GM20000 (cell line): Measurements from ENCODE around the gene GNG10.

Source experiments
- DNase-seq: peaks from one replicate; pipeline ENCODE4 v3.0.0; 2012; ENCODE audit warnings: low spot score
- TF ChIP-seq, protein P1 (sequence below): IDR thresholded peaks from 2 replicates; pipeline ENCODE4 v1.5.1; 2012; ENCODE audit warnings: mild to moderate bottlenecking, control low read depth; ENCODE audit errors: extremely low read depth, missing control alignments

GNG10 gene

GRCh38 chr9:111634860-111635259 lies 26.5 kb upstream of the GNG10 start:
- TF ChIP-seq, protein P1, sequence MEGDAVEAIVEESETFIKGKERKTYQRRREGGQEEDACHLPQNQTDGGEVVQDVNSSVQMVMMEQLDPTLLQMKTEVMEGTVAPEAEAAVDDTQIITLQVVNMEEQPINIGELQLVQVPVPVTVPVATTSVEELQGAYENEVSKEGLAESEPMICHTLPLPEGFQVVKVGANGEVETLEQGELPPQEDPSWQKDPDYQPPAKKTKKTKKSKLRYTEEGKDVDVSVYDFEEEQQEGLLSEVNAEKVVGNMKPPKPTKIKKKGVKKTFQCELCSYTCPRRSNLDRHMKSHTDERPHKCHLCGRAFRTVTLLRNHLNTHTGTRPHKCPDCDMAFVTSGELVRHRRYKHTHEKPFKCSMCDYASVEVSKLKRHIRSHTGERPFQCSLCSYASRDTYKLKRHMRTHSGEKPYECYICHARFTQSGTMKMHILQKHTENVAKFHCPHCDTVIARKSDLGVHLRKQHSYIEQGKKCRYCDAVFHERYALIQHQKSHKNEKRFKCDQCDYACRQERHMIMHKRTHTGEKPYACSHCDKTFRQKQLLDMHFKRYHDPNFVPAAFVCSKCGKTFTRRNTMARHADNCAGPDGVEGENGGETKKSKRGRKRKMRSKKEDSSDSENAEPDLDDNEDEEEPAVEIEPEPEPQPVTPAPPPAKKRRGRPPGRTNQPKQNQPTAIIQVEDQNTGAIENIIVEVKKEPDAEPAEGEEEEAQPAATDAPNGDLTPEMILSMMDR, result no peak
- no peak for DNase-seq

- no peak for DNase-seq
- TF ChIP-seq, protein P1, result no peak
Measured at GRCh38 chr9:111637421-111637950, 23.9 kb upstream of the GNG10 start.

DNA sequence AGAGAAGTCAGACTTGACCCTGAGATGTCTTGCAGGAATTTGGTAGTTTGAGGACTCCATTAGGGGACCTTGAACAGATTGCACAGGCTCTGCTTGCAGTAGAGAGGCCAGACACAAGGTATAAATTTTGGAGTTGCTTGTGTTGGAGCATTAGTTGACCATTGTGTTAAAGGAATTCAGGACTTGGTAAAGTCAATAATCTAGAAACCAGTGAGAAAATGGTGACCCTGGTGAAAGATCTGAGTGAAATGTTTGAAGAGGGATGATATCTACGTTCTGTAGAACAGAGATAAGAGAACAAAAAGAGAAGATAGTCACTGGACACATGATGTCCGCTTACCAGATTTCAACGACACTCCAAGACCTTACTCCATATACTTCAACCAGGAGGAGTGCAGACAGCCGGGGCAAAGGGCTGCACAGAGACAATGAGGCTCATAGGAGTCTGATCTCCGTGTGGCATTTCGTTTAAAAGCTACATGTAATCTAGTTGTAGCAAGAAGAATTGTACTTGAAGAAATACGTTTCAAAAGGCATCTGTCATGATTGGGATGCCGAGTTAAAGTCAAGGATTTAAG lies 17.1 kb upstream of the GNG10 start:
- no peak for DNase-seq
- TF ChIP-seq, protein P1, result no peak

GRCh38 chr9:111645806-111646205 lies 15.6 kb upstream of the GNG10 start:
- no peak for DNase-seq
- TF ChIP-seq, protein P1, result no peak

- no peak for DNase-seq
- TF ChIP-seq, protein P1, result no peak
Measured at GRCh38 chr9:111646417-111646816, 15.0 kb upstream of the GNG10 start.

DNA sequence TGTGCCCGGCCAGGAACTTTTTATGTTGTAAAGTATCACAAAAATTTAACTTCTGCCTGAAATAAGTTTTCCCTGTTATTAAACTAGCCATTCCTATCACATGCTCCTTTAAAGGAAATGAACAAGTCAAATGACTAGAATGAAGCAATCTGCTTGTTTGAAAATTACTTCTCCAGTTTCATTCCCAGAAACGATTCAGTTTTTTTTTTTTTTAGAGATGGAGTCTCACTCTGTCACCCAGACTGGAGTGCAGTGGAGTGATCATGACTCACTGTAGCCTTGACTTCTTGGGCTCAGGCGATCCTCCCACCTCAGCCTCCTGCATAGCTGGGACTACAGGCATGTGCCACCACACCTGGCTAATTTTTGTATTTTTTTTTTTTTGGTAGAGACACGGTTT lies 13.3 kb upstream of the GNG10 start:
- no peak for DNase-seq
- TF ChIP-seq, protein P1, result no peak

DNA sequence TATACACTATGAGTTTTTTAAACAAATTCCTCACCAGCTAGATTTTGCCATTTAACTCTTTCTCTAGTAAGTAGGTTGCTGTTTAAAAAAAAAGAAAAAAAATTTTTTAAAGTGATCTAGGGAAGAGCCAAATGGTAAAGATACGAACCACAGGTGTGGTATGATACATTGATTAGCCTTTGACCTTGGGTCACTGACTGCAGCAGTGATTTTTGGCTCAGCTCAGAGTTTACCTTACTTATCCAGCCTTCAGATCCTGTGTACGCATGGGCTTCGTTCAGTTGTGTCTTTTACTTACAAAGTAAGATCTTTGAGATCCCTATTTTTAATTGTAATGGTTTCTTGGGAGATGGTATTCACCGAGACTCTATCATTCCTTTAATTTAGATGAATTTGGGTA lies 12.4 kb upstream of the GNG10 start:
- TF ChIP-seq, protein P1, result no peak
- no peak for DNase-seq
